Uterus (tissue), 2 donors: Measurements from ENCODE around the gene RNGTT.

Experiments used
- POLR2A ChIP-seq, 2 donors: fragments of 450-650 bp; IDR thresholded peaks; one replicate each; pipeline ENCODE4 v1.6.1; 2016; ENCODE audit warnings: antibody characterized with exemption in 2 of 2, mild to moderate bottlenecking in 1 of 2, moderate library complexity in 1 of 2
- TF ChIP-seq, protein P1 (sequence below), 4 experiments: fragments of 200-600 bp in 2 of 4; fragments of 450-650 bp in 2 of 4; sonication (generic) in 2 of 4; IDR thresholded peaks; one replicate each; pipeline ENCODE4 v1.5.1; 2016 to 2019; ENCODE audit warnings: antibody characterized with exemption in 4 of 4, mild to moderate bottlenecking in 2 of 4, moderate library complexity in 1 of 4

DNA sequence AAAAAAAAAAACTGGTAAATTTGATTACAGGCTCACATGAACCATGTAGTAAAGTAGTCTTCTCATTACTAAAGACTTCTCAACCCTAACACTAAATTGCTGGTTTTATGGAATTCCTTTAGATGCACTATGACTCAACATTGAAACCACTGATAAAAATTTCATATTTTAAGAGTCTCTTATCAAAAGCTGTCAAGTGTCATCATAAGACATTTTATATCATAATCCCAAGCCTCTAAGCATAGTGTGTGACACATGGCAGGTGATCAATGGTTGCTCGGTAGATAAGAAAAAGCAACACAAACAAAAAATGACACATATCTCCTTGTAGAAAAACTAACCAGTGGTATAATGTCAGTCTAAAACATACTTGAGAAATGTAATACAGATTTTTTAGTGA lies 258.4 kb downstream of the RNGTT start:
- TF ChIP-seq, protein P1, sequence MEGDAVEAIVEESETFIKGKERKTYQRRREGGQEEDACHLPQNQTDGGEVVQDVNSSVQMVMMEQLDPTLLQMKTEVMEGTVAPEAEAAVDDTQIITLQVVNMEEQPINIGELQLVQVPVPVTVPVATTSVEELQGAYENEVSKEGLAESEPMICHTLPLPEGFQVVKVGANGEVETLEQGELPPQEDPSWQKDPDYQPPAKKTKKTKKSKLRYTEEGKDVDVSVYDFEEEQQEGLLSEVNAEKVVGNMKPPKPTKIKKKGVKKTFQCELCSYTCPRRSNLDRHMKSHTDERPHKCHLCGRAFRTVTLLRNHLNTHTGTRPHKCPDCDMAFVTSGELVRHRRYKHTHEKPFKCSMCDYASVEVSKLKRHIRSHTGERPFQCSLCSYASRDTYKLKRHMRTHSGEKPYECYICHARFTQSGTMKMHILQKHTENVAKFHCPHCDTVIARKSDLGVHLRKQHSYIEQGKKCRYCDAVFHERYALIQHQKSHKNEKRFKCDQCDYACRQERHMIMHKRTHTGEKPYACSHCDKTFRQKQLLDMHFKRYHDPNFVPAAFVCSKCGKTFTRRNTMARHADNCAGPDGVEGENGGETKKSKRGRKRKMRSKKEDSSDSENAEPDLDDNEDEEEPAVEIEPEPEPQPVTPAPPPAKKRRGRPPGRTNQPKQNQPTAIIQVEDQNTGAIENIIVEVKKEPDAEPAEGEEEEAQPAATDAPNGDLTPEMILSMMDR (IDR thresholded peaks at IDR 0.05) = no peak
- TF ChIP-seq POLR2A (IDR thresholded peaks at IDR 0.05) = no peak
